Activated CD4-positive, alpha-beta T cell treated with anti-CD3 and anti-CD28 coated beads, Interleukin-2, Interleukin-4, amounts not matched to agents 100 ng/mL and 50 ng/mL, durations not matched to agents 16 hours and 8 hours (primary cell): ENCODE results near the gene TH.

Source experiments
- DNase-seq: peaks from one replicate; pipeline ENCODE4 v3.0.0-alpha.2; 2020; ENCODE audit warnings: low spot score

TH gene

DNA sequence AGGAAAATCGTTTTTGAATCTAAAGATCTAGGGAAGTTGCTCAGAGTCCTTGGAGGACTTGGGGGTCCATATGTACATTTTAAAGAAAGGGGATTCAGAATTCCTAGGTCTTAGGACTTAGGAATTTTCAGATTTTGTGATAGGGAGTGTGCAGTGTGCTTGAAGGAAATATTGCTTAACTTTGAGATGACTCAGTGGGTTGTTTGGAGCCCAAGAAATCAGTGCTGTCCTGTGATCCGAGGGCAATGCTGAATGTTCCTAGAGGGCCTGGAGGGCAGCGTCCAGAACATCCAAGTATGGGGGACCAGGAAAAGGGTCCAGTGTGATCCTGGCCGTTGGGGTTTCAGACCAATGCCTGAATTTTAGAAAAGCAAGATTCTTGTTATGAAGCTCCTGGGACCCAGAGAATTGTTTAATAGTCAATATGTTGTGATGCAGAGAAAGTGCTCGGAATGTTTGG lies 29.3 kb downstream of the TH start:
- DNase-seq: no peak

DNA sequence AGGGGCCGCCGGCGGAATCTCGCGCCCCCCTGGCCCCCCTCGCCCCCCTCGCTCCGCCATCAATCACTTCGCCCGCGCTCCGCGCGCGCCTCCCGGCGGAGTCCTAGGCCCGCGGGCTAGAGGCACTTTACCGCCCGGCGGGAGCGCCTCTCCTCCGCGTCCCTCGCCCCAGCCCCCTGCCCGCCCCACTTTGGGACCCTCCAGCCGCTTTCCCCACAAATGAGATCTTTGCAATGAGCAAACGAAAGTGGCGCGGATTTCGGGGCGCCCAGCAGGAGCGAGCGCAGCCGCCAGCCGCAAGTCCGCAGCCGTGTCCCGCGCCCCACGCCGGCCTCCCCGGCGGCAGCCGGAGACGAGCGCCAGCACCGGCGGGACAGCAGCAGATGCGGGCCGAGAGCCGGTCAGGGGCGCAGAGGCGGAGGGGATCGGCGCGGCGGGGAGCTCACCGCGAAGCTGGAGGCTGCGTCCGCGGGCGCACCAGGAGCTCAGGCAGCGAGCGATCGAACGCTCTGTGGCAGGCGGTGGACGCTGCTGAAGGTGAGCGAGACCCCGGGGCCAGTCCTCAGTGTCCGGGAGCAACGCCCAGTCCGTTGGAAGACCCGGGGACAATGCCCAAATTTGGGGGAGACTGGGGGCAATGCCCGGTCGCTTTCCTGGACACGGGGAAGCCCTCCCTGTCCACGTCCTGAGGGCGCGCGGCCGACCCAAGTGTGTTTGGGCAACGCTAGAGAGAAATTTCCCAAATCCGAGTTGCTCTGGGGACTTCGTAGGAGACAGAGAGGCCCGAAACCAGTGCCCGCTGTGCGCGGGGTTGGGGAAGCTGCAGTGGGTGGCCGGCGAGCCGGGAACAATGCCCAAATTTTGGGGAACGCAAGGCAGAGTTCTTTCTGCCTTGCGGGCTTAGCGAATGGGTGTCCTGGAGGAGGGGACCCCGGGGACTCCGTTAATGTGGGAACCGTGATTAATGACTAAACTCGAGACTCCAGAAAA lies 30.9 kb downstream of the TH start:
- DNase-seq: no peak

DNA sequence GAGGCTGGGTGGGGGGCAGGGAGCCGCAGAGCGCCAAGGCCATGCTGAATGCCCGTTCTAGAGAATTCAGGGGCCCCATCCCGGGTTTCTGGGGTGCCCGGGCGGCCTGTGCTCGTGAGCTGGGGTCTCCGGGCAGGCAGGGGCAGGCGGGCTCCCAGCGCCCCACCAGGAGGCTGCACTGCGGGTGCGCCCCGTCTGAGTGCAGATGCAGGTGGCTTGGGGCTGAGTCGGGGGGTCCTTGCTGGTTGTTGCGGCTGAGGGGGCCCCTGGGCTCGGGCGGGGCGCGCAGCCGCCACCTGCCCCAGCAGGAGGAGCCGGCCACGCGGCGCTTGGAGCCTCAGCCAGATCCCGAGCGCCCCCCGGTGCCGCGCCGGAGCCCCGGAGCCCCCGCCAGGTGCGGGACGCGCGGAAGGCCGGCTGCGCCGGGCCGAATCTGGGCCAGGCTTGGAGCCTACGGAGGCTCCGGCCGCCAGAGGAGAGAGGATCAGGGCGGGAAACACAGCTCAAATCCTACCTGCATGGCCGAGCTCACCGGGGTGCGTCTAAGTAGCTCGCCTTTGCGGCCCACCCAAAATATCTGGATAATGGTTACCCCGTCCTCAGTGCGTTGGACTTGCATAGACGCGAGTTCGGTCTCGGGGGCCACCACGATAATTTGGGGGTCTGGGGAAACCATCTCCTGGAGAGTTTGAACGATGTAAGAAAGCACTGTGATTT lies 31.8 kb downstream of the TH start:
- no peak for DNase-seq

DNA sequence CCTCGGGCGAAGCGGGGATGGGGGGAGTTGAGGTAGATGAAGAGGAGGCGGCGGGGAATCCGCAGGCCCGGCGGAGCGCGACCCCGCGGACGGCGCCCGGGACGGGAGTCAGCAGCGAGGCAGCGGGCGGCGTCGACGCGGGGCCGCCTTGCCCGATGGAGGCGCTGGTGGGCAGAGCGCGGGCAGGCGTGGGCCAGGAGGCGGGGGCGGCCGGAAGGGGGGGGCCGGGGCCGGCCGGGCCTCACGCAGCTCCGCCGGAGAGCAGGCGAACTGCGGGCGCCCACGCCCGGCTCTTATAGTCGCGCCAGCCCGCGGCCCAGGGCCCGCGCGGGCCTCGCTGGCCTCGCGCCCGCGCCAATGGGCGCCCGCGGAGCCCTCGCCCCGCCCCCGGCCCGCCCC lies 32.5 kb downstream of the TH start, which contains the start of gene IGF2:
Gene IGF2, minus strand, starts transcription at position 267 of the 399 bp plus-strand sequence. CDS start 3,866 bp downstream, outside the sequence.
- no peak for DNase-seq

DNA sequence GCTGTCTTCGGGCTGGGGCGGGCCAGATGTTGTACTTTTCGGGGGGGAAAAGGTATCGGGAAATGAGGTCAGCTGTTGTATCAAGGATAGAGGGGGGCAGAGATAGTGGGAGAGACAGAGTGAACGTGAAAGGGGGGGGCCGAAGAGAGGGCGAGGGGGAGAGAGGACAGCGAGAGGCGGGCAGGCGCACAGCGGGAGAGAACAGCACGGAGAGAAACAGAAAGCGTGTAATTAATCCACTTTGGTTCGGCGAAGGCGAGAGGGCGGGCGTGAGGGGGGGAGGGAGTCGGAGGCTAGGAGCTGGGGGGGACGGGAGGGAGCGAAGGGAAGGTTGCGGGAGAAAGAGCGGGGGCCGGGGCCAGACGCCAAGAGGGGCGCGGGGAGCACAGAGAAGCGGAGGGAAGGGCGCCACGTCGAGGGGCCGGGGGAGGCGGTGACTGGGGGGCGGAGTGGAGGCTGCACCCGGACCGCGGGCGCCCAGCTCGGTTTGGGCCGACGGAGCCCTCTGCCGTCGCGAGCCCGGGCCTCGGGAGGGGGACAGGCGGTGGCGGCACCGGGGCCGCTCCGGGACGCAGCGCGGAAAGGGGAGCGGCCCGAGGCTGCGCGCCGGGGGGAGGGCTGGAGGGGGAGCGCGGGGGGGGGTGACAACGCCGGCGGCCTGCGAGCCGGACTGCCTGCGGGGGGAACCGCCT lies 33.0 kb downstream of the TH start:
- no peak for DNase-seq

DNA sequence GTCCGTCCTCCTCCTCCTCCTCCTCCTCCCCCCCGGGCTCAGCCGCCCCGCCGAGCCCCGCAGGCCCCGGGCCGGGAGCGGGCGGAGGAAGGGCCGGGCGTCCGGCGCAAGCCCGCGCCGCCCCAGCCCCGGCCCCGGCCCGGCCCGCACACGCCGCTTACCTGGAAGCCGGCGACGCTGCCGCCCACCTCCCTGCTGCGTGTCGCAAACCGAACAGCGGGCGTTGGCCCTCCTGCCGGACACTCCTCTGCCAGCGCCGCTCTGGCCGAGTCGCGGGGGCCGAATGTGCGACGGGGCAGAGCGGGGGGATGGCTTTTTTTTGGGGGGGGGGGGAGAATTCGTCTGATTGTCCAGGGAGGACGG lies 33.6 kb downstream of the TH start:
- DNase-seq: no peak

DNA sequence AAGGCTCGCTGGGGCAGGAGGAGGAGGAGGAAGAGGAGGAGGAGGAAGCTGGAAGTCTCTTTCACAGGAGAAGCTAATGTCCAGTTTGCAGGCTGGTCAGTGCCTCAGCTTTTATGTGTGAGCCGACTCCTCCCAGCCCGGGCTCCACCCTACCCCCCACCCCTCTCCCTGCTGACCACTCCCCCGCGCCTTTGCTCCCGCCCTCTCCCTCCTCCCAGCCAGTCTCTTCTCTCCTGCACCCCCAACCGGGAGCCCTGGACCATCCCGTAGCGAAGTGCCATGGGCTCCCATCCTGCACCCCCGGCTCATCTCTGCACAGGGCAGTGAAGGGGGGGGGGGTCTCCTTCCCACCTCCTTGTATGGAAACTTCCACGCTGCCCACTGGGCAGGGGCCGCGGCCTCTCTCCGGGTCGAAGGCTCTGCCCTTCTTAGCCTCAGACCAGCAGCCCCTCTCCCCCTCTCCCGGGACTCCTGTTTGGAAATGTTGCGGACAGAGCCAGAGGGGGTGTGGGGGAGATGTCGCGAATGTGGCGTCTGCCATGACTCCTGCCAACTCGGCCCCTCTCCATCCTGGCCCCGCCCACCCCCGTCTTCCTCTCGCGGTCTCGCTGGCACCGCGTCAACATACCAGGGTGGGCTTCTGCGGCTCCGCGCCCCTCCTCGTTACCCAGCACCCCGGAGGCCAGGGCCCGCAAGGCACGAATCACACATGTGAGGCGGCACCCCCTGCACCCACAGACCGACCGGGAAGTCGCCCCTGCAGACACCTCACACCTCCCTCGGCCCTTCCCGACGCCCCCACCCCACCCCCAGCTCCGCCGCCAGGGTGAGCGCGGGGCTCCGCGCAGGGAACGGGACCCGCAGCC lies 34.2 kb downstream of the TH start:
- no peak for DNase-seq

DNA sequence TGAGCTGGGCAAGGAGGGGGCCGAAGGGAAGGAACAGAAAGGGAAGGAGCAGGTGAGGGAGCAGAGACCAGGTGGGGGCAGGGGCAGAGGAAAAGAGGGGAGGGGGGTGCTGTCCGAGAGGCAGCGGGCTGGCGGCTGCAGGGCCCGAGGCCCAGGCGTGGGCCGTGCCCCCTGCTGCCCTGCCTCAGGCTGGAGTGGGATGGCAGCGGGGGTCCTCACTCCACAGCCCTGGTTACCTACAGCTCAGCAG lies 34.7 kb downstream of the TH start:
- DNase-seq: no peak

DNA sequence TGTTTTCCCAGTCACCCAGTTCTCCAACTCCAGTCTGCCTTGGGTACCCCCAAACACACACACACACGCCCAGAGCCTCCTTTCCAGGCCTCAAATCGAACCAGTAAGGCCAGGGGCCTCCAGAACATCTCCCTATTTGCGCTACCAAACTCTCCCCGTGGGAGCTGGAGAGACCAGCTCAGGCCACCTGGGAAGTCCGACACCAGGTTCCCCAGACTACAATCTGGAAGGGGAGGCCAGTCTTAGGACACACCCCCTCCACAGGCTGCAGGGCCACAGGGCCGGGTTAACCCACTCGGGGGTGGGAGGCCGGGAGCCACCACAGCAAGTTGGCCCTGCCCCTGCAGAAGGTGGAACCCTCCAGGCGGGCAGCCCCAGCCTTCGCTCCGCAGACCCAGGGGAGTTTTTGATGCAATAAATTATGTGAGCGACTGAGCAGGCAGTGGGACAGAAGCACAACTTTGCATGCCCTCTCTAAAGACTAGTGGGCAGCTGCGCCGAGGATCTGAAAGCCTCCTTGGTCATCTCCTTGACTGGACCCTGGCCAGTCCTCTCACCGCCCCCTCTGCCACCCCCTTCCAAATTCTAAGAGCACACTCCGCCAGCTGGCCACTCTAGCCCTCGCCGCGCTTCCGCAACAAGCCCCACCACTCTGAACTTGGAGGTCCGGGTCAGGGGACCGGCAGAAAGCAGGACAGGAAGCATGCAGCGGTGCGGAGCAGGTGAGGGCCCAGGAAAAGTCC lies 35.2 kb downstream of the TH start:
- DNase-seq: no peak

DNA sequence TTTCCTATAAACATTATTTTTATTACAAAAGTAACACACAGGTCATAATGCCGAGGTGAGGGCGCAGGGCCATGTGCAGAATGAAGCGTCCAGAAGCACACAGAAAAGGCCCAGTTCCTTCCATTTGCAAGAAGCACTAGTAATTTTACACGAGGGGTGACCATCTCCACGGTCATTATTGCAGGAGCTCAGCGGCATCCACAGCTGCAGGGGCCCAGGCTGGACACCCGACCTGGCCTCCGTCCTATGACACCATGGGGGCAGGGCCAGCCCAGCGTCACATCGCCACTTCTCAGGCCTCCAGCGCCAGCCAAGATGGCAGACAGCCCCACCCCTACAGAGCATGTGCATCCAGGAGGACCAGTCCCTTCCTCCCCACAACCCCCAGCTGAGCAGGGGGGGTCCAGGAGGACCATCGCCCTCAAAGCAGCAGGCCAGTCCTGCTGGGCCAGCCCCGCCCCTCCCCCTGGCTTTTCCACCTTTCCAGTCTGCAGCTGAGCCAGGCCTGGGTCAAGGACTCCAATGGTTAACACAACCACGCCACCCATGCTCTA lies 35.9 kb downstream of the TH start:
- no peak for DNase-seq

DNA sequence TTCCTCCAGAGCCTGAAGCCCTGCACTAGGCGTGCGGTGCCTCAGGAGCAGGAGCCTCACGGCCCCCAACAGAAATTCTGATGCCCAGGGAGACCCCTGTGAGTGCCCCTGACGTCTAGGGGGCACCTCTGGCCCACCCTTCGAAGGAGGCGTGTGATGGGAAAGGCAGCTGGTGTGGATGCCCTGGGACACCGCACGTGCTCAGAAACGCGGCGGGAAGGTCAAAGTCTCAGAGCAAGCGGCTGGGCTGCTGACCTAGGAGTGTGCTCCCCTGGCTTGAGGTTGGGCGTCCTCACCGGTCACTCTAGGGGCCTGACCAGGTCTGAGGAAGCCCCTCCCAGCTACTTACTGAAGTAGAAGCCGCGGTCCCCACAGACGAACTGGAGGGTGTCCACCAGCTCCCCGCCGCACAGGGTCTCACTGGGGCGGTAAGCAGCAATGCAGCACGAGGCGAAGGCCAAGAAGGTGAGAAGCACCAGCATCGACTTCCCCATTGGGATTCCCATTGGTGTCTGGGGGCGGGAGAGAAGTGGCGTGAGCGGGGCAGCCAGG lies 36.5 kb downstream of the TH start:
- no peak for DNase-seq

DNA sequence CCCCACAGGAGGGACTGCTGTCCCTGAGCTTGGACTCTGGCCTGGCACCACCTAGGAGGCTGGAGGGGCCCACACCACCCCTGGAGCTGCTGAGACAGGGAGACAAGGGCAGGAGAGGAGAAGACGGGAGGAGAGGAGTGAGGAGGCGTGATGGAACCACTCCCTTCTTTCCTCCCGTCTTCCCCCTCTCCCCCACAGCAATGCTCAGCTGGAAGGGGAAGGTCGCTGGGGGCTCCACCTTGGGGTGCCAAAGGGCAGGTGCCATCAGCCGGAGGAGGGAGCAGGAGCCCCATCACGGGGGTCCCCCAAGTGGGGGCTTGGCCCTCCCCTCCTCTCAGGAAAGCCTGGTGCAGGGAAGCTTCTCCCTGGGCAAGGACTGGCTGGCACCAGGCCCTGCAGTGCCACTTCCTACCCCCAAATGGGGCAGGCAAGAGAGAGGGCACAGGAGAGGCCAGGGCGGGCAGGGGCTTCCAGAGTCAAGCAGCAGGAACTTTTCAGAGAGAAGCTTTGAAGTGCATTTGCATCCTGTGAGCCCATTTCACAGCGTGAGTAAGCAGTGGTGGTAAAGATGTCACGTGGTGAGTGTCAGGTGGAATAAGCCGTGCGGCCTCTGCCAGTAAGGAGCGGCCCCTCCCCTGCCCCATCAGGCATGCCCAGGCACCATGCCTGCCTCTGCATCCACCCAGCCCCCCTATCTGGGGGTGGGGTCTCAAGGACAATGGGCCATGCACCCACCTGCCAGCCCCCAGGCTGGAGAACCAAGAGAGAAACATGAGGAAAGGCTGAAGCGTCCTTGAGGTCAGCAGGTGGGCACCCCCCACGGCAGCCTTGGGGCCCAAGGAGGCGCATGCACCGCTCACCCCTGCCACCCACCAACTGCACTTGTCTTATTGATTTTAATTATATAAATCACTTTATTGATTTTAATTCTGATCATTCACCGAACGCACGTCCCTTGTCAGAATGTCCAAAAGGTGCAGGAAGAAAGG lies 37.3 kb downstream of the TH start:
- DNase-seq: no peak

DNA sequence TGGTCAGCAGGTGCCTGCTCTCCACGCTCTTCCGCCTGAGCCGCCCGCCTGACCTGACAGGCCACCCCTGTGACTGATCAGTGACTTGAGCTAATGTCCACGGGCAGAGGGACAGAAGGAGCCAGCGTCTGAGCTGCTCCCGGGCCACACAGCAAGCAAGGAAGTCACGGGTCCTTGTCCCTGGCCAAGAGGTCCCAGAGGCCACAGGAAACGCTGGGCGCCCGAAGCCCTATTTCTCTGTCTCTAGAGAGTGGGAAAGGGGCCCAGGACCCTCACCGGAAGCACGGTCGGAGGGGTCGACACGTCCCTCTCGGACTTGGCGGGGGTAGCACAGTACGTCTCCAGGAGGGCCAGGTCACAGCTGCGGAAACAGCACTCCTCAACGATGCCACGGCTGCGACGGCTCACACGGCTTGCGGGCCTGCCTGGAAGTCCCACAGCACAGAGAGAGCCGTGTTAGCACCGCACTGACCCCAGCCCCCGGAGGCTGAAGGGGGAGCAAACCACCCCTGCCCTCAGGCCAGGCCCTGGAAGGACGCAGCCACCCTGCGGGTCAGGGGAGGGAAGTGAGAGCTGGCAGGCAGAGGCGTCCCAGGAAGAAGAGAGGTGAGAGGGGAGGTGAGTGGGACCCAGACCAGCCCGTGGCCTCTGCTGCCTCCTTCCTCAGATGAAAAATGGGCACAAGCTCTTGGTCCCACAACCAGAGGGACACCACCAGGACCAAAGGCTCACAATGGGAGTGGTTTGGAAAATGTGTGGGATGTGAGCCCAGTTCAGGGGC lies 38.2 kb downstream of the TH start:
- no peak for DNase-seq

DNA sequence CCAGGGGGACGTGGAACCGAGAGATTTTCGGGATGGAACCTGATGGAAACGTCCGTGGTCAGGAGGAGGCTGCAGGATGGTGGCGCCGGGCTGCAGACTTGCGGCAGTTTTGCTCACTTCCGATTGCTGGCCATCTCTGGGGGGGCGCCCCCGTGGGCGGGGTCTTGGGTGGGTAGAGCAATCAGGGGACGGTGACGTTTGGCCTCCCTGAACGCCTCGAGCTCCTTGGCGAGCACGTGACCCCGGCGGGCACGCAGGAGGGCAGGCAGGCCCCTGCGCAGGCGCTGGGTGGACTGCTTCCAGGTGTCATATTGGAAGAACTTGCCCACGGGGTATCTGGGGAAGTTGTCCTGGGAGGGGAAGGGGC lies 38.8 kb downstream of the TH start:
- no peak for DNase-seq

DNA sequence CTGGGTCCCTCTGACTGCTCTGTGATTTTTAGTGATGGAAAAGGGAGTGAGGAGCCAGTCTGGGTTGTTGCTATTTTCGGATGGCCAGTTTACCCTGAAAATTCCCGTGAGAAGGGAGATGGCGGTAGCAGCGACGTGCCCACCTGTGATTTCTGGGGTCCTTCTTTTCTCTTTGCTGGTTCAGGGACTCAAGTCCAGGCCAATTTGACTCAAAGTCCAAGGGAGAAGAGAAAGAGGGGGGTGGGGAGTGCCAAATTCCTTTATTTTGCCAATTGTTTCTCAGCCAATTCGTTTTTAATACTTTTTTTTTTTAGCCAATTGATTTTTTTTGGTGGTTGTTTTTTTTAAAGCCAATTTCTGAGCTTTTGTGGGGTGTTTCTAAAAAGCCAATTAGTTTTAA lies 39.4 kb downstream of the TH start:
- DNase-seq: no peak

DNA sequence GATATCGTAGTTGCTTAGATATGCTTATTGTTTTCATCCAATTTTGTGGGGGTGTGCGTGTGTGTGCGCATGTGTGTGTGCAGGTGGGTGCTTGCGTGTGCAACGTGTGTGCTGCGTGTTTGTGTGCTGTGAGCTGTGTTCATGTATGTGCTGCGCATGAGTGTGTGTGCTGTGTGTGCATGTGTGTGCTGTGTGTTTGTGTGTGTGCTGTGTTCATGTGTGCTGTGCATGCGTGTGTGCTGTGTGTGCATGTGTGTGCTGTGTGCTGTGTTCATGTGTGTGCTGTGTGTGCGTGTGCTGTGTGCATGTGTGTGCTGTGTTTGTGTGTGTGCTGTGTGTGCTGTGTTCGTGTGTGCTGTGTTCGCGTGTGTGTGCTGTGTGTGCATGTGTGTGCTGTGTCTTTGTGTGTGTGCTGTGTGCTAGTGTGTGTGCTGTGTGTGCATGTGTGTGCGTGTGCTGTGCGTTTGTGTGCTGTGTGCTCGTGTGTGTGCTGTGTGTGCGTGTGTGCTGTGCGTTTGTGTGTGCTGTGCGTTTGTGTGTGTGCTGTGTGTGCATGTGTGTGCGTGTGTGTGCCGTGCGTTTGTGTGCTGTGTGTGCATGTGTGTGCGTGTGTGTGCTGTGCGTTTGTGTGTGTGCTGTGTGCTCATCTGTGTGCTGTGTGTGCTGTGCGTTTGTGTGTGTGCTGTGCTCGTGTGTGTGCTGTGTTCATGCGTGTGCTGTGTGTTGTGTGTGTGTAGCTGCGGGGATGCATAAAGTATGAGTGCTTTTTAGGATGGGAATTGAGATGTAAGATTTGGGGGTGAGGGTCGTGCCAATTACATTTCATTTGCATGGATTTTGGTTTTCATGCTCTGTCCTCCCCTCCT lies 40.0 kb downstream of the TH start:
- DNase-seq: no peak

DNA sequence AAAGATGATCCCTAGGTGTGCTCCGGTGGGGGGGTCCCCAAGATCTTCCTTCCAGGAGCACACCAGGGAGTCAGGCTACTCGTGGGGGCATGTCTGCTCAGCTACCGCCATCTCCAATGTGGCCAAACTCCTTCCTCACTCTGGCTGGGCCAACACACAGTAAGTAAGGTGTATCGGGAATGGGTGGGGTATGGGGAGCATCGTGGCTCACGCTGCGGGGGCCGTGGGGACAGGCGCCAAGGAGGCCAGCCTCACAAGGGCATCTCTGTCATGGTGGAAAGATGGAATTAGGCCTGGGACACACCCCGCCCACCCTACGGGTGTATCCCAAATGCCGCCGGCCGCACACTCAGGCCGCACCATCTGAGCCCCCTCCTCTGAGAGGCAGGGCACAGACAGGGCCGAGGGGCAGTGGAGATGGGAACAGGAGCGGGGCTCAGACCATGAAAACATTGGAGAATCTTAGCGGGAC lies 40.7 kb downstream of the TH start:
- no peak for DNase-seq
